Naive thymus-derived CD4-positive, alpha-beta T cell (primary cell): Measurements from ENCODE around the gene APEH. TPM values are rescaled to one million over a fixed set of nuclear protein-coding genes. Genes with fewer than 3 reads are reported as not detected.

Experiments used
- ATAC-seq: fragments of 150-1000 bp; cut with Tn5 transposase; 2 replicates; pipeline ENCODE4 v1.10.0; 2021; ENCODE audit warnings: mild to moderate bottlenecking, moderate library complexity
- CTCF ChIA-PET: fragments of 350-600 bp; sonication (Branson Sonifier 250); formaldehyde crosslinking; loops from one replicate; lab custom pipeline; 2021; ENCODE audit warnings: antibody characterized with exemption; lab: Charles Lee
- POLR2A ChIA-PET: fragments of 350-600 bp; sonication (Branson Sonifier 250); formaldehyde crosslinking; loops from one replicate; lab custom pipeline; 2021; ENCODE audit warnings: antibody characterized with exemption, inconsistent platforms; lab: Charles Lee
- DNase-seq, 9 donors: peaks; one replicate each; pipeline versions ENCODE4 v3.0.0 to v3.0.0-alpha.2; 2020 to 2022; ENCODE audit warnings: mixed read lengths in 1 of 9
- H3K27ac ChIP-seq: one replicate; pipeline ENCODE4 v1.7.0; 2013; ENCODE audit warnings: mild to moderate bottlenecking, low read depth, low read length, moderate library complexity
- H3K27me3 ChIP-seq, 2 donors: one replicate each; pipeline ENCODE4 v1.7.0; 2013; ENCODE audit warnings: low read length in 2 of 2, mild to moderate bottlenecking in 2 of 2, moderate library complexity in 2 of 2; ENCODE audit not compliant: control insufficient read depth in 2 of 2, insufficient read depth in 2 of 2
- H3K36me3 ChIP-seq, 3 experiments: 1 replicate in 2 of 3; 2 replicates in 1 of 3; pipeline ENCODE4 v1.7.0; 2013; ENCODE audit warnings: low read length in 3 of 3, mild to moderate bottlenecking in 3 of 3, moderate library complexity in 1 of 3; ENCODE audit not compliant: insufficient read depth in 3 of 3, control insufficient read depth in 2 of 3
- H3K4me1 ChIP-seq, 2 donors: one replicate each; pipeline ENCODE4 v1.7.0; 2013; ENCODE audit warnings: low read length in 2 of 2, mild to moderate bottlenecking in 2 of 2, moderate library complexity in 1 of 2; ENCODE audit not compliant: control insufficient read depth in 2 of 2, insufficient read depth in 2 of 2
- H3K4me3 ChIP-seq: 2 replicates; pipeline ENCODE4 v1.7.0; 2013; ENCODE audit warnings: mild to moderate bottlenecking, low read length
- H3K9me3 ChIP-seq, 3 experiments: 1 replicate in 2 of 3; 2 replicates in 1 of 3; pipeline ENCODE4 v1.7.0; 2013; ENCODE audit warnings: low read length in 3 of 3; ENCODE audit not compliant: control insufficient read depth in 2 of 3
- H3K27ac Mint-ChIP-seq, 9 donors: one replicate each; pipeline ENCODE4 v1.8.0; 2020 to 2022; ENCODE audit warnings: mixed read lengths in 9 of 9, mild to moderate bottlenecking in 8 of 9, moderate library complexity in 5 of 9, inconsistent platforms in 2 of 9
- H3K27me3 Mint-ChIP-seq, 5 donors: one replicate each; pipeline ENCODE4 v1.8.0; 2021 to 2022; ENCODE audit warnings: mixed read lengths in 5 of 5, mild to moderate bottlenecking in 1 of 5
- H3K36me3 Mint-ChIP-seq, 5 donors: one replicate each; pipeline ENCODE4 v1.8.0; 2020 to 2022; ENCODE audit warnings: mixed read lengths in 5 of 5, mild to moderate bottlenecking in 3 of 5, inconsistent platforms in 1 of 5
- H3K4me1 Mint-ChIP-seq, 7 donors: one replicate each; pipeline ENCODE4 v1.8.0; 2020 to 2022; ENCODE audit warnings: mixed read lengths in 7 of 7, mild to moderate bottlenecking in 3 of 7, inconsistent platforms in 1 of 7
- H3K4me3 Mint-ChIP-seq, 10 donors: one replicate each; pipeline ENCODE4 v1.8.0; 2020 to 2022; ENCODE audit warnings: mild to moderate bottlenecking in 10 of 10, mixed read lengths in 10 of 10, moderate library complexity in 6 of 10, inconsistent platforms in 2 of 10
- H3K9me3 Mint-ChIP-seq, 11 donors: one replicate each; pipeline ENCODE4 v1.8.0; 2020 to 2022; ENCODE audit warnings: mixed read lengths in 11 of 11, mild to moderate bottlenecking in 4 of 11, inconsistent platforms in 1 of 11, moderate library complexity in 1 of 11
- intact Hi-C, 2 donors: fragments of 100-400 bp; cut with micrococcal nuclease; formaldehyde crosslinking; loops; one replicate each; pipeline ENCODE4 v1.15.1; 2023
- polyA plus RNA-seq, 2 donors: library from polyadenylated mRNA; unstranded; fragments of 300-500 nt; fragmentation: Illumina TruSeq; gene quantifications; one replicate each; pipeline ENCODE4 v1.2.3, GENCODE V29; 2021
- total RNA-seq, 6 experiments: library from RNA in 5 of 6; stranded (reverse) in 5 of 6; gene quantifications; 1 replicate in 5 of 6; 2 replicates in 1 of 6; pipeline ENCODE4 v1.2.3 and lab custom pipeline; 2021 to 2026

APEH gene
- total and polyA plus RNA-seq, 7 experiments from 2014 or later, result 75.5 to 151 (median 103) TPM

GRCh38 chr3:49641292-49641691 lies 32.9 kb upstream of the APEH start:
- Mint-ChIP-seq H3K27ac (no peak overlapping the region), H3K36me3 (no peaks in the 10 kb centered on the region), H3K9me3 (no peaks in the 10 kb centered on the region), H3K4me3 (no peak overlapping the region), H3K4me1 (peaks cover 0 to 6% (median 0%) of the 10 kb centered on the region in 7 donors), H3K27me3 (peaks cover 0 to 3% (median 0%) of the 10 kb centered on the region in 5 donors)
- Histone ChIP-seq H3K4me3 (no peak overlapping the region), H3K27ac (no peak overlapping the region), H3K4me1 (no peaks in the 10 kb centered on the region), H3K27me3 (no peaks in the 10 kb centered on the region), H3K36me3 (no peaks in the 10 kb centered on the region), H3K9me3 (no peaks in the 10 kb centered on the region)
- intact Hi-C loops, result no loop called here
- ATAC-seq (no peak), DNase-seq (no peak)
- POLR2A ChIA-PET, result no interaction called here
- CTCF ChIA-PET, result no interaction called here

- Mint-ChIP-seq H3K27ac (no peak overlapping the region), H3K4me3 (no peak overlapping the region), H3K4me1 (peaks cover 0 to 2% (median 0%) of the 10 kb centered on the region in 7 donors), H3K27me3 (peaks cover 0 to 3% (median 0%) of the 10 kb centered on the region in 5 donors), H3K9me3 (no peaks in the 10 kb centered on the region), H3K36me3 (no peaks in the 10 kb centered on the region)
- CTCF ChIA-PET, result no interaction called here
- no peak overlapping the region for H3K27ac ChIP-seq
- H3K9me3 ChIP-seq, result no peaks in the 10 kb centered on the region
- H3K4me3 ChIP-seq, result no peak overlapping the region
- no peaks in the 10 kb centered on the region for H3K36me3 ChIP-seq
- POLR2A ChIA-PET, result no interaction called here
- DNase-seq, result no peak
- intact Hi-C loops, result no loop called here
- ATAC-seq, result no peak
- no peaks in the 10 kb centered on the region for H3K4me1 ChIP-seq
- H3K27me3 ChIP-seq, result no peaks in the 10 kb centered on the region
These were observed 32.0 kb upstream of the APEH start for GRCh38 chr3:49641921-49642707.

- DNase-seq (no peak), ATAC-seq (no peak)
- Mint-ChIP-seq H3K27me3 (peaks cover 0 to 3% (median 0%) of the 10 kb centered on the region in 5 donors), H3K36me3 (no peaks in the 10 kb centered on the region), H3K27ac (no peak overlapping the region), H3K4me3 (no peak overlapping the region), H3K9me3 (peaks cover 0 to 2% (median 0%) of the 10 kb centered on the region in 11 donors), H3K4me1 (no peaks in the 10 kb centered on the region)
- H3K27ac ChIP-seq, result no peak overlapping the region
- H3K36me3 ChIP-seq, result no peaks in the 10 kb centered on the region
- no peaks in the 10 kb centered on the region for H3K9me3 ChIP-seq
- no peaks in the 10 kb centered on the region for H3K4me1 ChIP-seq
- no peaks in the 10 kb centered on the region for H3K27me3 ChIP-seq
- intact Hi-C loops, result no loop called here
- CTCF ChIA-PET, result no interaction called here
- POLR2A ChIA-PET, result no interaction called here
- no peak overlapping the region for H3K4me3 ChIP-seq
These were observed 31.4 kb upstream of the APEH start for GRCh38 chr3:49642708-49643145.

- intact Hi-C loops, result no loop called here
- no peak overlapping the region for H3K4me3 ChIP-seq
- peaks cover 0 to 3% (median 0%) of the 10 kb centered on the region in 5 donors for H3K27me3 Mint-ChIP-seq
- H3K4me3 Mint-ChIP-seq, result no peak overlapping the region
- H3K27ac Mint-ChIP-seq, result no peak overlapping the region
- DNase-seq (no peak), ATAC-seq (no peak)
- H3K36me3 Mint-ChIP-seq, result no peaks in the 10 kb centered on the region
- H3K4me1 ChIP-seq, result no peaks in the 10 kb centered on the region
- no peak overlapping the region for H3K27ac ChIP-seq
- ChIA-PET CTCF (interaction anchor here (1.0 to 1.6 kb wide), 2 partner anchors 90 to 105 kb away, joined by 3 read pairs; partner anchors contain the start of gene BSN), POLR2A (no interaction called here)
- no peaks in the 10 kb centered on the region for H3K36me3 ChIP-seq
- H3K9me3 ChIP-seq, result no peaks in the 10 kb centered on the region
- no peaks in the 10 kb centered on the region for H3K27me3 ChIP-seq
- peaks cover 0 to 2% (median 0%) of the 10 kb centered on the region in 11 donors for H3K9me3 Mint-ChIP-seq
- H3K4me1 Mint-ChIP-seq, result no peaks in the 10 kb centered on the region
These were observed 29.5 kb upstream of the APEH start for GRCh38 chr3:49644684-49645083.

GRCh38 chr3:49646236-49646635 lies 27.9 kb upstream of the APEH start:
- Mint-ChIP-seq H3K9me3 (peaks cover 0 to 2% (median 0%) of the 10 kb centered on the region in 11 donors), H3K4me1 (no peaks in the 10 kb centered on the region), H3K36me3 (no peaks in the 10 kb centered on the region), H3K27me3 (no peaks in the 10 kb centered on the region), H3K4me3 (no peak overlapping the region), H3K27ac (no peak overlapping the region)
- no peak overlapping the region for H3K4me3 ChIP-seq
- intact Hi-C loops, result no loop called here
- ChIA-PET POLR2A (no interaction called here), CTCF (interaction anchor here (1.6 kb wide), 1 partner anchor 106 kb away, joined by 3 read pairs; no protein-coding TSS in a partner anchor)
- ATAC-seq, result no peak
- H3K36me3 ChIP-seq, result no peaks in the 10 kb centered on the region
- H3K4me1 ChIP-seq, result no peaks in the 10 kb centered on the region
- no peak for DNase-seq
- no peaks in the 10 kb centered on the region for H3K27me3 ChIP-seq
- no peaks in the 10 kb centered on the region for H3K9me3 ChIP-seq
- H3K27ac ChIP-seq, result no peak overlapping the region

GRCh38 chr3:49647741-49648140 lies 26.4 kb upstream of the APEH start:
- H3K36me3 Mint-ChIP-seq, result no peaks in the 10 kb centered on the region

More at GRCh38 chr3:49647741-49648140, 26.4 kb upstream of the APEH start:
- no peak overlapping the region for H3K4me3 Mint-ChIP-seq
- Histone ChIP-seq H3K4me1 (no peaks in the 10 kb centered on the region), H3K27ac (no peak overlapping the region), H3K36me3 (no peaks in the 10 kb centered on the region), H3K27me3 (no peaks in the 10 kb centered on the region), H3K4me3 (no peak overlapping the region), H3K9me3 (no peaks in the 10 kb centered on the region)
- ChIA-PET POLR2A (no interaction called here), CTCF (no interaction called here)
- peaks cover 0 to 2% (median 0%) of the 10 kb centered on the region in 11 donors for H3K9me3 Mint-ChIP-seq
- H3K4me1 Mint-ChIP-seq, result peaks cover 0 to 2% (median 0%) of the 10 kb centered on the region in 7 donors
- ATAC-seq (no peak), DNase-seq (no peak)
- H3K27me3 Mint-ChIP-seq, result no peaks in the 10 kb centered on the region
- no peak overlapping the region for H3K27ac Mint-ChIP-seq
- intact Hi-C loops, result no loop called here
